HG02588 (cell line): ENCODE data around the gene MYOD1.

Experiments
- ATAC-seq: cut with Tn5 transposase; IDR thresholded peaks from one replicate; pipeline ENCODE4 v1.9.1; 2021; ENCODE audit warnings: mild to moderate bottlenecking, moderate library complexity; ENCODE audit not compliant: unreplicated experiment

Gene MYOD1

DNA sequence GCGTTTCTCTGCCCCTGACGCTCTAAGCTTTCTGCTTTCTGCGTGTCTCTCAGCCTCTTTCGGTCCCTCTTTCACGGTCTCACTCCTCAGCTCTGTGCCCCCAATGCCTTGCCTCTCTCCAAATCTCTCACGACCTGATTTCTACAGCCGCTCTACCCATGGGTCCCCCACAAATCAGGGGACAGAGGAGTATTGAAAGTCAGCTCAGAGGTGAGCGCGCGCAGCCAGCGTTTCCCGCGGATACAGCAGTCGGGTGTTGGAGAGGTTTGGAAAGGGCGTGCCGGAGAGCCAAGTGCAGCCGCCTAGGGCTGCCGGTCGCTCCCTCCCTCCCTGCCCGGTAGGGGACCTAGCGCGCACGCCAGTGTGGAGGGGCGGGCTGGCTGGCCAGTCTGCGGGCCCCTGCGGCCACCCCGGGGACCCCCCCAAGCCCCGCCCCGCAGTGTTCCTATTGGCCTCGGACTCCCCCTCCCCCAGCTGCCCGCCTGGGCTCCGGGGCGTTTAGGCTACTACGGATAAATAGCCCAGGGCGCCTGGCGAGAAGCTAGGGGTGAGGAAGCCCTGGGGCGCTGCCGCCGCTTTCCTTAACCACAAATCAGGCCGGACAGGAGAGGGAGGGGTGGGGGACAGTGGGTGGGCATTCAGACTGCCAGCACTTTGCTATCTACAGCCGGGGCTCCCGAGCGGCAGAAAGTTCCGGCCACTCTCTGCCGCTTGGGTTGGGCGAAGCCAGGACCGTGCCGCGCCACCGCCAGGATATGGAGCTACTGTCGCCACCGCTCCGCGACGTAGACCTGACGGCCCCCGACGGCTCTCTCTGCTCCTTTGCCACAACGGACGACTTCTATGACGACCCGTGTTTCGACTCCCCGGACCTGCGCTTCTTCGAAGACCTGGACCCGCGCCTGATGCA lies at the start of gene MYOD1:
Gene MYOD1 (plus strand): TSS at position 544 of the 910 bp plus-strand sequence. CDS start 212 bp downstream, at position 756.
- ATAC-seq: no peak

DNA sequence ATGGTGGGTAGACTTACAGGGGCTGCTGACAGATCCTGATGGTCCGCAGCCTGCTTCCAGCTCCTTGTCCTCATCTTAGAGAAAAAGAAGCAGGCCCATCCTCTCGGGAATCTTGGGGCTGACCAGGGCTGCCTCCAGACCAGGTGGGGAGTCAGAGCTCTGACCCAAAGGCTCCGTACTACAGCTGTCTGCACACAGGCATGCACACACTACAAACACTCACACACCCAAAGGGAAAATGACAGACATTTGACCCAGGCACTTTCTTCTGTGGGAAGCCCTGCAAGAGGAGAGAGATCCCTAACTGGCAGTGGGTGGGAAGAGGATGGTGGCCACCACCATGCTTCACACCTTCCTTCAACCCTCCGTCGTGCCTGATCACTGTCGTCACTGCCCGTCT lies 46.9 kb upstream of the MYOD1 start:
- no peak for ATAC-seq

DNA sequence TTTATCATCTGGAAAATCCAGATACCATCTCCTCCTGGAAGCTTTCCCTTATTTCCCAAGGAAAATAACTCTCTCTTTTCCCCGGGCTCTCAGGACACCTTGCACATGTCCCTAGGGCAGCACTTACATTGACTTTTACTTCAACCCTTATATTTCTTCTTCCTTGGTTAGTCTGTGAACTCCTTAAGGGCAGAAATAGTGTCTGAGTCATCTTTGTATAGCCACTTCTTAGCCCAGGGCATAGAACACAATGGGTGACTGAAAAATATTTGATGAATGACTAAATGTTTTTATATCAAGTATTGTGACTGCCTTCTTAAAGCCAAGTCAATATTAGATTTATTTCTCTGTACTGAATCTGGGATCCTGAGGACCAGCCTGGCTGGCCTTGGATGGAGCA lies 45.4 kb upstream of the MYOD1 start:
- ATAC-seq: no peak

DNA sequence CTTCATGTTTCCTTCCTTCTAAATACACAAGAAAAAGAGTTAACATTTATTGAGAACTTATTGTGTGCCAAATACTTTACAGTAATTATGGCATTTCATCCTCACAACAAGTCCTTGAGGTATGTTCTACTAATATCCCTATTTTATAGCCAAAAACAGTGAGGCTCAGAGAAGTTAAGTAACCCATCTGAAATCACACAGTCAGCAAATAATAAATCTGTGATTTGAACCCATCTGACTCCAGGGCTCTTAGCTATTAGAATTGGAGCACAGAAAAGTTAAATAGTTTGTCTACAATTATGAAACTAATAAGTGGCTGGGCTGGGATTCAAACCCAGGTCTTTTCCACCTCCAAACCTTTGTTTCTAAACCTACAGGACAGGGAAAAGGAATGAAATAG lies 36.5 kb upstream of the MYOD1 start:
- ATAC-seq: no peak

DNA sequence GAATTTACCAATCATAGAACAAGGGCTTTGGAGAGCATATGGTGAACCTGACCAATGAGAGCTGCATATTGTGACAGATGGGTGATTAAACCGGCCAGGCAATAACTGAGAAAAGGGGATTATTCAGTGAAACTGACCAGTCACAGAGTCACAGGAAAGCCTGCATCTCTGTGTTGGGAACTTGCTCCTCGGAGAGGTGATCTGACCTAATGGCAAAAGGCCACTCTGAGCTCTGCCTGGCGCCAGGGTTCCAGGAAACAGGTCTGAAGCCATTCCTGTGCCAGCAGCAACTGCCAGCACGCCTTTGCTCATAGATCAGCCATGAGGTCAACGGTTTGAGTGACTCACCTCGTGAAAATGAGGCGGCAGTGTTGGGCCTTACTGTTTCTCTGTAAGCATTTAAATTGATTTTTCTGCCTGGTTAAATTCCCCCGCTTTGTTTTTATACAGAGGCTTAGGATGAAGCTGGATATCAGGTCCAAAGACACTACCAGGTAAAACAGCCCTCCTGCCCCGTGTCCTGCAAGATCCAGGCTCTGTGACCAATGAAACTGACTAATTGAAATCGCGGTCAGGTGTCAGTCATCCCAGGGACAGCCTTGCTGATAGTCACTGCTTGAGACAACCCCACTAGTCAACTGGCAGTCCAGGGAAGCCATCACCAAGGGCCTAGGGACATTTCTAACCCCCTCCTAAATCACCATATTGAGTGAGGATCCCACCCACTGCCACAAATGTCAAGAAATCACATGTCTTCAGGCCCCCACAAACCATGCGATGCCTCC lies 35.8 kb upstream of the MYOD1 start:
- no peak for ATAC-seq

DNA sequence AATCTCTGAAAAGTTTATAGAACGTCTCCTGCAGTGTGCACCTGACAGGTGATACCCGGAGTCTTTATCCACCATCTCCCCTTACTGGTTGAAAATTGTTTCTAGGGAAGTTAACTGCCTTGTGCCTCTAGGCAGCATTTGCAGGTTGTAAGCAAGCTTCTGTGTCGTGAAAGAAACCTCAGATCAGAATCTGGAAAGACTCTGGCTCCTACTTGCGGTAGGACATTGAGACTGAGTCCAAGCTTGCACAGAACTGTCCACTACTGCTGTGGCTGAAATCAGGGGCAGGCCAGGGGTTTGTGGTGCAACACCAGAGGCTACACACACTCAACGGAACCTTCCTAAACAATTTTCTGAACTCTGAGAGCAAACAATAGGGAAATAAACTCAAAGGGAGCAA lies 34.8 kb upstream of the MYOD1 start:
- ATAC-seq: no peak

DNA sequence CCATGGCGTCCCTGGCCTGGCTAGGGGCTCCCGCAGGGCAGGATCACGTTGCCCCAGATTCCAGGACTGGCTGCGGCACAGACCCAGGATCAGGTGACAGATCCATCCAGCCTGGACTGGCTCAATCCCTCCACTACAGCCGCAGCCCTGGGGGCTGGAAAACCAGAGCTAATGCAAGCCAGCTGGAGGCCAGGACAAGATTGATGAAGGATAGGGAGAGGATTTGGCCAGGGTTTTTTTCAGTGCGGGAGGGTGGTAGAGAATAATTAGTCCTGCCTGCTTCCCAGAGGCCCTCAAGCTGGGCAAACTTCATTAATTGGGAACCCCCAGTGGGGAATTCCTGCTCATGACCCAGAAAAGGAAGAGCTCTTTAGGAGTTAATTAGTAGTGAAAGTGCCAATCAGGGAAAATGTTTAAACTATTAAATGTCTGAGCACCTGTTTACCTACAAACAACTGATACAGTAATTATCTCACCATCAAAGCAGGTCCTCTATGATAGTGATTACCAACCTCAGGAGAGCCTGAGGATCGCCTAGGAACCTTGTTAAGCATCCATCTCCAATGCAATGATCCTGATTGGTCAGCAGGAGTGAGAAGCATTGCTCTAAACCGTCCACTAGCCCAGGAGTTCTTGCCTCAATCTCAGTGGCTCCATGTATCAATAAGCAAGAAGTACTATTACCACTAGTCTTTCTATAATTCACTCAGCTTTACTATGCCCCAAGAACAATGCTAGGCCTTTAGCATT lies 33.0 kb upstream of the MYOD1 start:
- ATAC-seq: no peak

DNA sequence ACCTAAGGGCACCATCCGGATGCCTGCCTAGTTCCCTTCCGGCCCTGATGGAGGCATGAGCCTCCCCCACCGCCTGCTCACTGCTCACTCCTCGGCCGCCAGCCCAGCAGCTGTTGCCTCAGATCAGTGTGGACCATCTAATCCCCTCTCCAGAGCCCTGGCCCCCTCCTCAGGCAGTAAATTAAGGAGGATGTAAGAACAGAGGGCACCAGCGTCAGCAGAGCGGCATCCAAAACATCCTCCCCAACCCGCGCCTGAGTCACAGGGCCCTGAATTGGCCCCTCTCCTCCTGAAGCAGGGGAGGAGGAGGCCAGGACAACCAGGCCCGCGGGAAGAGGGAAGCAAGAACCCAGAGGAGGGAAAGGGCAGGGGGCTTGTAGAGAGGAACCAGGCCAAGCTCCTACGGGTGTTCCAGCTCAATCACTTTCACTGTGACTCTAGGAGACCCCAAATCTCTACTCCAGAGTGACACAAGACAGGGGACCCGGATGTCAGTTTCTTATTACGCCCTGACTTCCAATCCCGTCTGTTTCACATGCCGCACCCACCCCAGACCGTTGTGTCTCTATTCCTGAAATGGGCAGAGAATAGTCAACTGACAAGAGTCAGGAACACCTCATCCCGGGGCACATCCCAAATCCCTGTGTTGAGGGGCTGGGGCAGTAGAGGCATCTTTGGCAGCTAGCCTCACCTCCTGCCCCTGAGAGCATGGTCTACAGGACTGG lies 31.3 kb upstream of the MYOD1 start:
- ATAC-seq: no peak

DNA sequence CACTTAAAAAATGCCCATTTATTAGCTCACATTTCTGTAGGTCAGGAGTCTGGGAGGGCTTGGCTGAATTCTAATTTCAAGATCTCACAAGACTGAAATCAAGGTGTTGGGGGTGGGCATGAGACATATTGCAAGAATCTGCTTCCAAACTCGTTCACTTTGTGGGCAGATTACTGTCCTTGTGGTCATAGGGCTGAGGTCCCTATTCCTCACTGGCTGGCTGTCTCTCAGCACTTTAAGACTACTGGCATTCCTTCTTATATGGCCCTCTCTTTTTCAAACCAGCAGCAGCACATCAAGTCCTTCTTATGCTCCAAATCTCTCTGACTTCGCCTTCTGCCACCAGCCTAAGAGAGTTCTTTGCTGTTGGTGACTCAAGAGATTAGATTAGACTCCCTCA lies 27.8 kb upstream of the MYOD1 start:
- no peak for ATAC-seq

DNA sequence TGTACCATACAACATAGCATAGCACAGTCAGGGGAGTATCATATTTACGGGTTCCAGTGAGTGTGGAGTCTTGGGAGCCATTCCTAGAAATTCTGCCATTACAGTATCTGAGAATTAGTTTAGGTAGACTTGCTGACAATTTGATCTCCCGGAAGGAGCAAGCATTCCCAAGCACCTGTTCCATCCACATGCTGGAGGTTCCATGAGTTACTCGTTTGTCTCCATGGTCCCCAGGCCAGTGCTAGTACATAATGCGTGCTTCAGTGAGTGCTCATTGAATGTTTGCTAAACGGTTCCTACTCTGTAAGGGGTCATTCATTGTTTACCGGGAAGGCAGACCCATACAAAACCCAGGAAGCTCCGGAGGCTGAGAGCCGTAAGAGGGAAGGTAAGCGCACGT lies 27.4 kb upstream of the MYOD1 start:
- ATAC-seq: no peak

DNA sequence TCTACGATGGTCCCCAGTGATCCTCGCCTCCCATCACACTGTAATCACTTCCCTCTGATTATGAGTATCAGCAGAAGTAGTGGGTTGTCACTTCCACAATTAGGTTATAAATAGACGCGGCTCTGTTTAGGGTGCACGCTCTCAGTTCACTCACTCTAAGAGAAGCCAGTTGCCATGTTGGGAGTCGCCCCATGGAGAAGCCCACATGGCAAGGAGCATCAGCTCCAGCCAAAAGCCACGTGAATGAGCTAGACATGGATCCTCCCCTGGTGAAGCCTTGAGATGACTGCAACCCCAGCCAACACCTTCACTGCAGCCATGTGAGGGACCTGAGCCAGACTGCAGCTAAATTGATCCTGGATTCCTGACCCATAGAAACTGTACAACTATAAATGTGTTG lies 26.4 kb upstream of the MYOD1 start:
- no peak for ATAC-seq

DNA sequence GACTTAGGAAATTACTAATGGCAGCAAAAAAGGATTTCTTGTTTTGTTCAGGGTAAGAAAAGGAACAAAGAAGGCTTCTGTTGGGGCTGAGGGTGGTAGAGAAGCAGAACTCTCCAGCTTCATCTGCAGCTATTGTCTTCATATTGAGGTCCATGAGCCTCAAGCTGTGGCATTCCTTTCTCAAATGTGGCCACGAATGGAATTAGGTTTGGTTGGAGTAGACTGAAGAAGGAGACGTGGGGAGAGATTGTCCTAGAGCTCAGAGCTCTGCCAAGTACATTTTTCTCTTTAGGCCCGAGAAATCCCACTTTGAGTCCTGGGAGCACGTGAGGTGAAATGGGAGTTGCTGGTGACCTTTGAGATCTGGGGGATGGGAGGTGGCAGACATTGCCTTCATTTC lies 25.8 kb upstream of the MYOD1 start:
- no peak for ATAC-seq

DNA sequence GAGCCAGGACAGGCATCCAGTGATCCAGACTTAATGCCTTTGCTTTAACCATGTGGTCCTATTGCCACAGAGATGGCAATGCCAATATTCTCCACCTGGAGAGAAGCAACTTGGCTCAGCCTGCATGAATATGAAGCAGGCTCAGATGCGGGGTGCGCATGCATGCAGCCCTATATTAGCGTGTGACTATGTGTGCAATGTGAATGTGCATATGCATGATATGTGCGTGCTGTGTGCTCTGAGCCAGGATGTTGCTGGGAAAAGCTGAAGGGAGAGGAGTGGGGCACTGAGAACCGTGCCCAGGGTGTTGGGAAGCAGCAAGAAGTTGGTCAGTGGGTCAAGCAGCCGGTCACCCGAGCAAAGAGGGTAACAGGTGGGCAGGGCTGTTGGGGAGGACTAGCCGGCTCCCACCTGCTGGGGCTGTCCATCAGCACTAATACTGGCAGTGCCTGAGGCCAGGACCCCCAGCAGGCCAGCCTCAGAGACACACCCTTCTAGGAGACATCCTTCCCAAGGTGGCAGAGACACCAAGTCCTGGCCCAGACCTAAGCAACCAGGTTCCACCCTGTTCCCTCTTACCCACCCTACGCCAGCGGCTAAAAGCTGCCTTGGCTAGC lies 24.8 kb upstream of the MYOD1 start:
- no peak for ATAC-seq

DNA sequence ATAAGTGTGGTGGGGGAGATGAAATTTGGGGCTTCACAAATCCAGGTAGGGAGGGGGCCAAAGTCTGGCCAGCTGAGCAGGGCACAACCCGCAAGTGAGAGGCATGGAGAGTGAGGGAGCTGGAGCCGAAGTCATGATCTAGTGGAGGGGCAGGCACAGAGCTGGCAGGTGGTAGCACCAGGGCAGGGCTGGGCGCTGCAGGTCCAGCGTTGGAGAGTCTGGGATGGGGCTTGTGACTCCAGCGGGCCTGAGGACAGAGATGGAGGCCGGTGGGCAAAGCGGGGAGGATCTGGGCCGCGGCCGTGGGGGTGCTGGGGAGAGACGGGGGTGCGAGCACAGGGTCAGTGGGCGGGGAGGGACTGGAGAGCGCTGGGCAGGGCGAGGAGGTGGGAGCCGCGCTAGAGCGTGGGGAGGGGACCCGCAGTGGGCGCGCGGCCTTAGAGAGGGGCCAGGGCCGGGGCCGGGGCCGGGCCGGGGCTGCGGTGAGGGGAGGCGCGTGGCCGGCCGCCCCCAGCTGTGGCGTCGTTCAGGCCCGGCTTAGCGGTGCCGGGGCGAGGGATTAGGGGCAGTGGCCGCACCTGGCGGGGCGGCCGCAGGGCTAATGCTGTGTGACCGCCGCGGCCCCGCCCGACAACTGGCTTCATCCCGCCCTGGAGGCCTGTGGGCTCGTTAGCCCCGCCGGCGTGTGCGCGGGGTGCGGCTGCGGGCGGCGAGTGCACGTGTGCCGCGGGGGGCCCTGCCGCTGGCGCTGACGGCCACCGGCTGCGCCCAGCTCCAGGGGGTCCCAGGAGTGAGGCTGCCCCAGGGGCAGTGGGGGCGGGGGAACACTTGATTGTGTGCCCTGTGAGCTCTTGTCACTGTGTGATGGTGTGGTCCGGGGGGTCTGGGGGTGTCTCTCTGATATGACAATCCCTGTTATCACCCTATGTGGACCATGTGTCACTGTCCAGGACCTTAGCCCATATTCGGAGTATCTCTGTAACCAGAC lies 23.6 kb upstream of the MYOD1 start:
- ATAC-seq: no peak

DNA sequence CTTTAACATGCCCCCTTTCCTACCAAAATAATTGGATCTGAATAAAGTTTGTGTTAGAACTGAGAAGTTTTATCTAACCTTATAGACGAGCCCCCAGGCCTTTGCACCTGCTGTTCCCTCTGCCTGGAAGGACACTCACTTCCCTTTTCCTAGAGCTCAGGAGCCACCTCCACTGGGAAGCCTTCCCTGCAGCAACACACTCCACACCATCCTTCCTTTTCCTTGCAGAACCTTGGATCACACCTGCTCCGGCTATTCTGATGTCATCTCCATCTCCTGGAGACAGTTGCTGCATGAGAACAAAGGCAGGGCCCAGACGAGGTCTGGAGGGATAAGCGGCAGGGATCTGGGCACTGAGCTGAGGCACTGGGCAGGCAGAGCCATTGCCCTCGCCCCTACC lies 22.6 kb upstream of the MYOD1 start:
- no peak for ATAC-seq

DNA sequence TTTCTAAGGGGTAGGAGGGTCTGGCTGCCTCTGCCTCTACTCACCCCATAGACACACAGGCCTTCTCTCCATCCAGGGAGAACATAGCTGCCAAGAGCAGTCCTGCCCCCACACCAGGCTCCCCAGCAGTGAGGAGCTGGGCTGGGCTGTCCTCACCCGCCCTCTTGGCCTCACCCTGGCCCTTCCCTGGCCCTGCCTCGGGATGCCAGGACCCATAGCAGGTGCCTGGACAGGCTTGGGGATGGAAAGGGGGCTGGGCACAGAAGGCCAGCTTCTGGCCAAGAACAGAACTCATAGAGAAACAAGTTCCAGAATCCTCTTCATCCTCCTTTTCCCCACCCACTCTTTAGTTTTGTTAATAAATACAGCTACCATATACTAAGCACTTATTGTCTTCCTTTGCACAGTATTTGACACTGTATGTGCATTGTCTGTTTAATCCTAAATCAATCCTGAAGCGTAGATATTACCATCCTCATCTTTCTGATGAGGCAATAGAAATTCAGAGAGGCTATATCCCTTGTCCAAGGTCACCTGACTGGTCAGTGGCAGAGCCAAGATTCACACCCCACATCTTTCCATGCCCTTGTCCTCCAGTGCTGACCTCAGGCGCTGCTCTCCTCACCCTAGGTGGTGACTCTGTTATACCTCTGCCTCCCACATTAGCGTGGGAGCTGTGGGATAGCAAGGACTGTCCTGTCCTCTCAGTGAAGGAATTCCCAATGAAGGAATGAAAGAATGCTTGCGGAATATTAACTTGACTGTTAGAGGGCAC lies 22.0 kb upstream of the MYOD1 start:
- no peak for ATAC-seq

DNA sequence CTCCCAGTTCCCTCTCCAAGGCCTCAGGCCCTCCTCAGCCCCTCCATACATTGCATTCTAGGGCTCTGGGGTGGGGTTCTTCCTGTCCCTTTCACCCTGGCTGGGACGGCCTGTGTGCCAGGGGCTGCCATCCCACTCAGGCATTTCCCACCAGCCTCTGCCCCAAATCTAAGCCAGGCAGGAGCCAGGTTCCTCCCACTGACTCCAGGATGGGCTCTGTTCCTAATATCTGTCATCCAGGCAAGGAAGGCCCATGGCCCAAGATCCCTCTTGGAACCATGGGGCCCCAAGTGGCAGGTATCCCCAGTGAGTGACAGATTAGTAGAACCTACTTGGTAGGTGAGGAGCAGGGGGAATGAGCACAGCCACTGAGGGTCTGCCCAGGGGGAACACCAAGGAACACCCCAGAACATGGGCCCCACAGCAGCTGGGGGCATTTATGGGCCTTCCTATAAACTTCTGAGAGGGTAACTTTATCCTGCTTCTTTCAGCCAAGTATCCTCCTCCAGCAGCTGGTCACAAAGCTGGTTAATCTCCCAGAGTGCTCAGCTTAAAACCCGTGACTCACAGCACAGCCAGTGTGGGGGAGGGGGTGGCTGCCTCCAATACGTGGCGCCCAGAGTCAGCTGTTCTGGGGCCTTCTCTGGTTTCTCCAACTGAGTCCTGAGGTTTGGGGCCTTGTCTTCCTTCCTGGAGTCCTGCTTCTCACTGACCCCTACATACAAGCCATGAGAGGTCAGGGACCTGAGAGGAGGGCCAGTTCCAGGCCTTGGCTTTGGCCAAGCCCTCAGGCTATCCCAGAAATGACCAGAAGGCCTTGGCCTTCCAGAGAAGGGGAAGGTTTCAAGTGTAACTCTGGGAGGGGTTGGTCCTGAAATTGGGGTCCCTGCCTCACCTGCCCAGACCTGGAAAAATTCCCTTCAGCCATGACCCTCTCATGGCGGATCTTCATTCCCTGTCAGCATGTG lies 19.9 kb upstream of the MYOD1 start:
- no peak for ATAC-seq
